Body of pancreas (tissue), 4 donors: ENCODE data around the gene MAP2K5. TPM values are rescaled to one million over a fixed set of nuclear protein-coding genes. Genes with fewer than 3 reads are reported as not detected.
A peak's percentile ranks its signal among the peaks of the same experiment; 100 is the strongest.

Source experiments
- ATAC-seq: fragments of 150-250 bp; one replicate; pipeline ENCODE4 v1.9.1; 2016
- DNase-seq, 4 donors: peaks; one replicate each; pipeline ENCODE4 v3.0.0-alpha.2; 2019
- H3K27ac ChIP-seq, 4 donors: fragments of 200-600 bp; sonication (generic); 1 replicate in 3 of 4; 2 replicates in 1 of 4; pipeline versions ENCODE4 v1.5.1 to v1.6.1; 2016 to 2019; ENCODE audit warnings: mild to moderate bottlenecking in 1 of 4, mixed read lengths in 1 of 4, moderate library complexity in 1 of 4
- H3K27me3 ChIP-seq, 2 donors: fragments of 200-600 bp; sonication (generic); one replicate each; pipeline ENCODE4 v1.6.0; 2016; ENCODE audit warnings: mild to moderate bottlenecking in 1 of 2
- H3K36me3 ChIP-seq, 2 donors: fragments of 200-600 bp; sonication (generic); replicated peaks in 1 of 2; 2 replicates each; pipeline ENCODE4 v1.5.1; 2016; ENCODE audit warnings: low read depth in 2 of 2; ENCODE audit not compliant: insufficient read depth in 1 of 2
- H3K4me1 ChIP-seq: fragments of 200-600 bp; sonication (generic); one replicate; pipeline ENCODE4 v1.6.0; 2016
- H3K4me3 ChIP-seq, 2 donors: fragments of 200-600 bp; sonication (generic); 1 replicate in 1 of 2; 2 replicates in 1 of 2; pipeline ENCODE4 v1.5.1; 2016 to 2019
- H3K9me3 ChIP-seq, 3 donors: fragments of 200-600 bp; sonication (generic); 1 replicate in 2 of 3; 2 replicates in 1 of 3; pipeline ENCODE4 v1.5.1; 2016
- CTCF ChIP-seq, 7 experiments: fragments of 450-650 bp in 4 of 7; fragments of 200-600 bp in 3 of 7; sonication (generic) in 3 of 7; IDR thresholded peaks; one replicate each; pipeline ENCODE4 v1.5.1; 2016 to 2019; ENCODE audit warnings: antibody characterized with exemption in 7 of 7
- POLR2A ChIP-seq, 3 donors: fragments of 450-650 bp; IDR thresholded peaks; one replicate each; pipeline ENCODE4 v1.6.1; 2016; ENCODE audit warnings: antibody characterized with exemption in 3 of 3, mild to moderate bottlenecking in 2 of 3
- WGBS, 2 donors: methylation state at CpG; one replicate each; pipeline ENCODE4 v1.1.5; 2017; 5-methylcytosine and 5-hydroxymethylcytosine counted together
- intact Hi-C: fragments of 100-400 bp; cut with DNase I; formaldehyde crosslinking; loops from one replicate; pipeline ENCODE4 v1.15.1; 2023
- total RNA-seq, 2 donors: library from RNA; depleted of rRNA; stranded (reverse); fragments of >200 nt; gene quantifications; one replicate each; pipeline ENCODE4 v1.1.0, GENCODE V29; 2016

The MAP2K5 gene
- total RNA-seq, 2 donors from 2014 or later, result 2.6 to 10.9 TPM

- Histone ChIP-seq H3K36me3 (no peaks in the 10 kb centered on the region), H3K27me3 (peaks cover 0 to 2% of the 10 kb centered on the region in 2 donors), H3K4me3 (peak overlapping the region; percentile 59 to 94), H3K4me1 (peaks cover 24% of the 10 kb centered on the region), H3K9me3 (no peaks in the 10 kb centered on the region), H3K27ac (peak overlapping the region; percentile 96 to 98 (median 97))
- TF ChIP-seq POLR2A (IDR thresholded peaks at IDR 0.05), result no peak
- TF ChIP-seq CTCF (IDR thresholded peaks at IDR 0.05), result no peak
- peak; percentile 5 for ATAC-seq
- peak; percentile 38 to 57 (median 50) for DNase-seq
- intact Hi-C loops, result no loop called here
- WGBS, 2 donors, result 0 to 2% methylated on average over 9 to 17 of the region's 17 CpGs
Measured at GRCh38 chr15:67840749-67841512, 298.4 kb downstream of the MAP2K5 start.

- TF ChIP-seq CTCF (IDR thresholded peaks at IDR 0.05) (no peak), POLR2A (IDR thresholded peaks at IDR 0.05) (no peak)
- Histone ChIP-seq H3K4me1 (peaks cover 19% of the 10 kb centered on the region), H3K36me3 (no peaks in the 10 kb centered on the region), H3K27ac (no peak overlapping the region), H3K27me3 (no peaks in the 10 kb centered on the region), H3K4me3 (no peak overlapping the region), H3K9me3 (no peaks in the 10 kb centered on the region)
- DNase-seq, result no peak
- WGBS, 2 donors, result 45 to 56% methylated on average over 4 of the region's 4 CpGs
- no peak for ATAC-seq
- intact Hi-C loops, result no loop called here
Measured at GRCh38 chr15:67841513-67841762, 298.9 kb downstream of the MAP2K5 start.

GRCh38 chr15:67843092-67843501 lies 300.6 kb downstream of the MAP2K5 start:
- Histone ChIP-seq H3K4me3 (no peak overlapping the region), H3K4me1 (peaks cover 18% of the 10 kb centered on the region), H3K27ac (no peak overlapping the region), H3K9me3 (no peaks in the 10 kb centered on the region), H3K27me3 (no peaks in the 10 kb centered on the region), H3K36me3 (no peaks in the 10 kb centered on the region)
- ATAC-seq (no peak), DNase-seq (no peak)
- 81 to 94% methylated on average over 7 of the region's 7 CpGs for WGBS, 2 donors
- intact Hi-C loops, result no loop called here
- TF ChIP-seq CTCF (IDR thresholded peaks at IDR 0.05), result no peak
- TF ChIP-seq POLR2A (IDR thresholded peaks at IDR 0.05), result no peak

GRCh38 chr15:67843571-67844387 lies 301.3 kb downstream of the MAP2K5 start:
- DNase-seq, result no peak
- ATAC-seq, result no peak
- 79 to 83% methylated on average over 7 of the region's 7 CpGs for WGBS, 2 donors
- no peak overlapping the region for H3K4me3 ChIP-seq
- H3K36me3 ChIP-seq, result no peaks in the 10 kb centered on the region
- intact Hi-C loops, result no loop called here
- H3K9me3 ChIP-seq, result no peaks in the 10 kb centered on the region
- no peak overlapping the region for H3K27ac ChIP-seq
- no peak for TF ChIP-seq POLR2A (IDR thresholded peaks at IDR 0.05)
- no peak for TF ChIP-seq CTCF (IDR thresholded peaks at IDR 0.05)
- peaks cover 17% of the 10 kb centered on the region for H3K4me1 ChIP-seq
- H3K27me3 ChIP-seq, result no peaks in the 10 kb centered on the region
